Endothelial cell (in vitro differentiated cells): ENCODE measurements around the gene DSCAML1. TPM values are rescaled to one million over a fixed set of nuclear protein-coding genes. Genes with fewer than 3 reads are reported as not detected.

Experiments
- DNase-seq: peaks from one replicate; pipeline ENCODE4 v3.0.0; 2021; ENCODE audit warnings: low spot score
- H3K27ac Mint-ChIP-seq: one replicate; pipeline ENCODE4 v1.8.0; 2021; ENCODE audit warnings: mixed read lengths, inconsistent platforms; ENCODE audit not compliant: unreplicated experiment
- H3K27me3 Mint-ChIP-seq: one replicate; pipeline ENCODE4 v1.8.0; 2021; ENCODE audit warnings: mild to moderate bottlenecking, moderate library complexity, mixed read lengths, inconsistent platforms; ENCODE audit not compliant: unreplicated experiment
- H3K36me3 Mint-ChIP-seq: one replicate; pipeline ENCODE4 v1.8.0; 2021; ENCODE audit warnings: mild to moderate bottlenecking, low read depth, mixed read lengths, inconsistent platforms; ENCODE audit not compliant: unreplicated experiment
- H3K4me1 Mint-ChIP-seq: one replicate; pipeline ENCODE4 v1.8.0; 2021; ENCODE audit warnings: mild to moderate bottlenecking, mixed read lengths, inconsistent platforms; ENCODE audit not compliant: unreplicated experiment
- H3K4me3 Mint-ChIP-seq: one replicate; pipeline ENCODE4 v1.8.0; 2021; ENCODE audit warnings: mild to moderate bottlenecking, mixed read lengths, inconsistent platforms; ENCODE audit not compliant: unreplicated experiment
- H3K9me3 Mint-ChIP-seq: one replicate; pipeline ENCODE4 v1.8.0; 2021; ENCODE audit warnings: mixed read lengths, inconsistent platforms; ENCODE audit not compliant: unreplicated experiment
- total RNA-seq: library from RNA; stranded (reverse); fragmentation: NEBNext Ultra II Directional; extraction: Animal tissue kit (Norgen Biotek cat#: 25700); gene quantifications from one replicate; pipeline ENCODE4 v1.2.1, GENCODE V29; 2021; ENCODE audit not compliant: unreplicated experiment
- TF ChIP-seq, protein P1 (sequence below): fragments of 200-600 bp; sonication (generic); IDR thresholded peaks from one replicate; pipeline ENCODE4 v1.5.0; 2021; ENCODE audit warnings: antibody characterized with exemption; ENCODE audit not compliant: unreplicated experiment

Gene DSCAML1
- total RNA-seq, 1 donor from 2014 or later, result 3.8 TPM

- Mint-ChIP-seq H3K9me3 (no peaks in the 10 kb centered on the region), H3K27me3 (peaks cover 4% of the 10 kb centered on the region), H3K4me1 (no peaks in the 10 kb centered on the region), H3K4me3 (no peak overlapping the region), H3K27ac (no peak overlapping the region), H3K36me3 (no peaks in the 10 kb centered on the region)
- DNase-seq, result no peak
- TF ChIP-seq, protein P1, sequence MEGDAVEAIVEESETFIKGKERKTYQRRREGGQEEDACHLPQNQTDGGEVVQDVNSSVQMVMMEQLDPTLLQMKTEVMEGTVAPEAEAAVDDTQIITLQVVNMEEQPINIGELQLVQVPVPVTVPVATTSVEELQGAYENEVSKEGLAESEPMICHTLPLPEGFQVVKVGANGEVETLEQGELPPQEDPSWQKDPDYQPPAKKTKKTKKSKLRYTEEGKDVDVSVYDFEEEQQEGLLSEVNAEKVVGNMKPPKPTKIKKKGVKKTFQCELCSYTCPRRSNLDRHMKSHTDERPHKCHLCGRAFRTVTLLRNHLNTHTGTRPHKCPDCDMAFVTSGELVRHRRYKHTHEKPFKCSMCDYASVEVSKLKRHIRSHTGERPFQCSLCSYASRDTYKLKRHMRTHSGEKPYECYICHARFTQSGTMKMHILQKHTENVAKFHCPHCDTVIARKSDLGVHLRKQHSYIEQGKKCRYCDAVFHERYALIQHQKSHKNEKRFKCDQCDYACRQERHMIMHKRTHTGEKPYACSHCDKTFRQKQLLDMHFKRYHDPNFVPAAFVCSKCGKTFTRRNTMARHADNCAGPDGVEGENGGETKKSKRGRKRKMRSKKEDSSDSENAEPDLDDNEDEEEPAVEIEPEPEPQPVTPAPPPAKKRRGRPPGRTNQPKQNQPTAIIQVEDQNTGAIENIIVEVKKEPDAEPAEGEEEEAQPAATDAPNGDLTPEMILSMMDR, result no peak
These were observed 329.2 kb downstream of the DSCAML1 start for GRCh38 chr11:117467770-117468169.

- Mint-ChIP-seq H3K4me3 (no peak overlapping the region), H3K36me3 (no peaks in the 10 kb centered on the region)
These were observed 330.1 kb downstream of the DSCAML1 start for GRCh38 chr11:117466966-117467365.

DNA sequence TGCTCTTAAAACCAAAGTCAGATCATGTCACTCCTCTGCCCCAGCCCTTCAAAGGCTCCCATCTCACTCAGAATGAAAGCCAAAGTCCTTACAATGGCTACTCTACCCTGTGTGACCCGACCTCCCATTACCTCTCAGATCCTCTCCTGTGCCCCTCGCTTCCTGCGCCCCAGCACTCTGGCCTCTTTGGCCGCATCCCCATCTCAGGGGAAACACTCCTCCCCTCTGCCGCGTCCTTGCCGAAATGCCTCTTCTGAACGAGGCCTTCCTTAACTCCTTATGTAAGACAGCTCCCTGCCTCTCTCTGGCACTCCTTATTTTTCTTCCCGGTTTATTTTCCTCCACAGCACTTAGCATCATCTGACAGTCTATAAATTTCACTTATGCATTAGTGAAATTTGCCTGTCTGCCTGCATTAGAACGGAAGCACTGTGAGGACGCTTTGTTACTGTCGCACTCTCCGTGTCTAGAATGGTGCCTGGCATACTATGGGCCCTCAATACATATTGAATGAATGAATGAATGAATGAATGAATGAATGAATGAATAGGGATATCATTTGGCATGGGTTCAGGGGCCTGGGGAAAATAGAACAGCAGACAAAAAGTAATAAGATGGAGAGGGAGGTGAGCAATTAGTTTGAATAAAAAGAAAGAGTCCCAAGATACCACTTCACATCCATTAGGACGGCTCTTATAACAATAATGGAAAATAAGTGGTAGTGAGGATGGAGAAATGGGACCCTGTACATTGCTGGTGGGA is 331.6 kb downstream of the DSCAML1 start:
- Mint-ChIP-seq H3K9me3 (no peaks in the 10 kb centered on the region), H3K4me3 (no peak overlapping the region), H3K4me1 (no peaks in the 10 kb centered on the region), H3K27me3 (peaks cover 8% of the 10 kb centered on the region), H3K27ac (no peak overlapping the region), H3K36me3 (no peaks in the 10 kb centered on the region)
- DNase-seq, result no peak
- TF ChIP-seq, protein P1, result no peak

More at GRCh38 chr11:117466966-117467365, 330.1 kb downstream of the DSCAML1 start:
- Mint-ChIP-seq H3K27ac (no peak overlapping the region), H3K4me1 (no peaks in the 10 kb centered on the region), H3K9me3 (no peaks in the 10 kb centered on the region), H3K27me3 (peaks cover 4% of the 10 kb centered on the region)
- no peak for DNase-seq
- TF ChIP-seq, protein P1, result no peak

DNA sequence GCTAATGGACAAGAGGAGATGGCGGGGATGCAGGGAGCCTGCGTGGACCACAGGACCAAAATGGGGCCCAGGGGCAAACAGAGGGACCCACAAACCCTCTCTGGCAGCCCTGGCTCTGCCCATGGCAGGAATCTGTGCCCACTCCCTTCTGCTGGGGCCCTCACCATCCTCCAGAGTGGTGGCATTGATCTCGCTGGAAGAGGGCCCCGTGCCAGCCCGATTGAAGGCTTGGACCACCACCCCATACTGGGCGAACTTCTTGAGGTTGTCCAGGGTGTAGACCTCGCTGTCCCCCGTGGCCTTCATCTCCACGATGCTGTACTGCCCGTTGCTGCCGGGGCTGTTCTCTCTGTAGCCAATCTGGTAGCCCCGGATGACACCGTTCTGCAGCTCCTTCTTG is 332.2 kb downstream of the DSCAML1 start:
- TF ChIP-seq, protein P1, result no peak
- Mint-ChIP-seq H3K9me3 (no peaks in the 10 kb centered on the region), H3K27me3 (peaks cover 12% of the 10 kb centered on the region), H3K36me3 (no peaks in the 10 kb centered on the region), H3K4me3 (no peak overlapping the region), H3K27ac (no peak overlapping the region), H3K4me1 (no peaks in the 10 kb centered on the region)
- no peak for DNase-seq

DNA sequence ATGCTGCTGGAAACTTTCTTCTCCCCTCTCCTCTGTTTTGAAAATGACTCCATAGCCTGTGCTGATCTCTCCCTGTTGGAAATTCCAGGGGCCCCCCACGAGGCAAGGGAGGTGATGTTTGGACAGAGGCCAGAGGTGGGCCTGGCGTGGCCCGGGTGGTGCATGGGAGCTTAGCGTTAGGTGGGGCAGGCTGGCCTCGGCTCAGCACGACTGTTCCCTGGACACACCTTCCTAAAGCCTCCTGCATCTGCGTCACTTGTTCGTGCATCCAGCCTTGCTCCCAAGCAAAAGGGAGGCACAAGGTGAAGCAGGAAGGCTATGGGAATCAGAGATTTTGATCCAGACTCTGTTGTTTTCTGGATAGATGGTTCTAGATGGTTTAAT is 334.2 kb downstream of the DSCAML1 start:
- peaks cover 12% of the 10 kb centered on the region for H3K27me3 Mint-ChIP-seq
- no peaks in the 10 kb centered on the region for H3K36me3 Mint-ChIP-seq
- H3K27ac Mint-ChIP-seq, result no peak overlapping the region
- no peaks in the 10 kb centered on the region for H3K4me1 Mint-ChIP-seq
- TF ChIP-seq, protein P1, result no peak
- DNase-seq, result no peak
- no peak overlapping the region for H3K4me3 Mint-ChIP-seq
- no peaks in the 10 kb centered on the region for H3K9me3 Mint-ChIP-seq
